ENCODE data around the gene ARRB1. TPM values are rescaled to one million over a fixed set of nuclear protein-coding genes. Genes with fewer than 3 reads are reported as not detected.

The ARRB1 gene
- total and polyA plus RNA-seq, 4 donors = 3.3 to 21.2 (median 12.5) TPM

DNA sequence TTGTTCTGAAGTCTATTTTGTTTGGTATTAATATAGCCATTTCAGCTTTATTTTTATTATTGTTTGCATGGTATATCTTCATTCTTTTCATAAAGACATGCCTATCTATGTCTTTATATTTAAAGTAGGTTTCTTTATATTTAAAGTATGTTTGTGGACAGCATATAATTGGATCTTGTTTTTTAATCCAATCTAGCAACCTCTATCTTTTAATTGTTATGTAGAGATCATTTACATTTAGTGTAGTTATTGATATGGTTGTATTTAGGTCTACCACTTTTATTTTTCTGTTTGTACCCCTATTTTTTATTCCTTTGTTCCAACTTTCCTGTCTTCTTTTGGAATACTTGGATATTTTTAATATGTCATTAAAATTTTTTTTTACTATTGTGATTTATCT is 97.1 kb downstream of the ARRB1 start:
- TF ChIP-seq, protein P1, sequence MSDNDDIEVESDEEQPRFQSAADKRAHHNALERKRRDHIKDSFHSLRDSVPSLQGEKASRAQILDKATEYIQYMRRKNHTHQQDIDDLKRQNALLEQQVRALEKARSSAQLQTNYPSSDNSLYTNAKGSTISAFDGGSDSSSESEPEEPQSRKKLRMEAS (IDR thresholded peaks at IDR 0.05) = no peak
- TF ChIP-seq REST (IDR thresholded peaks at IDR 0.05) = no peak
- TF ChIP-seq, protein P2, sequence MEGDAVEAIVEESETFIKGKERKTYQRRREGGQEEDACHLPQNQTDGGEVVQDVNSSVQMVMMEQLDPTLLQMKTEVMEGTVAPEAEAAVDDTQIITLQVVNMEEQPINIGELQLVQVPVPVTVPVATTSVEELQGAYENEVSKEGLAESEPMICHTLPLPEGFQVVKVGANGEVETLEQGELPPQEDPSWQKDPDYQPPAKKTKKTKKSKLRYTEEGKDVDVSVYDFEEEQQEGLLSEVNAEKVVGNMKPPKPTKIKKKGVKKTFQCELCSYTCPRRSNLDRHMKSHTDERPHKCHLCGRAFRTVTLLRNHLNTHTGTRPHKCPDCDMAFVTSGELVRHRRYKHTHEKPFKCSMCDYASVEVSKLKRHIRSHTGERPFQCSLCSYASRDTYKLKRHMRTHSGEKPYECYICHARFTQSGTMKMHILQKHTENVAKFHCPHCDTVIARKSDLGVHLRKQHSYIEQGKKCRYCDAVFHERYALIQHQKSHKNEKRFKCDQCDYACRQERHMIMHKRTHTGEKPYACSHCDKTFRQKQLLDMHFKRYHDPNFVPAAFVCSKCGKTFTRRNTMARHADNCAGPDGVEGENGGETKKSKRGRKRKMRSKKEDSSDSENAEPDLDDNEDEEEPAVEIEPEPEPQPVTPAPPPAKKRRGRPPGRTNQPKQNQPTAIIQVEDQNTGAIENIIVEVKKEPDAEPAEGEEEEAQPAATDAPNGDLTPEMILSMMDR (IDR thresholded peaks at IDR 0.05; ENCODE audit: low read depth, low read length, missing input control) = no peak
- no peak for TF ChIP-seq TAF1 (conservative IDR thresholded peaks at IDR 0.05)
- TF ChIP-seq ZBTB33 (IDR thresholded peaks at IDR 0.05) = no peak
- no peak for TF ChIP-seq GABPA (IDR thresholded peaks at IDR 0.05 in 1 of 2, conservative IDR thresholded peaks at IDR 0.05 in 1 of 2)
- TF ChIP-seq RXRA (IDR thresholded peaks at IDR 0.05) = no peak
- no peak for TF ChIP-seq HNF4A (conservative IDR thresholded peaks at IDR 0.05)
- TF ChIP-seq EGR1 (IDR thresholded peaks at IDR 0.05; ENCODE audit: low read depth in 2 of 2) = no peak
- no peak for TF ChIP-seq YY1 (IDR thresholded peaks at IDR 0.05)
- TF ChIP-seq SP1 (IDR thresholded peaks at IDR 0.05) = no peak
- no peak for TF ChIP-seq FOXA1 (IDR thresholded peaks at IDR 0.05)
- TF ChIP-seq HNF4G (IDR thresholded peaks at IDR 0.05) = no peak

DNA sequence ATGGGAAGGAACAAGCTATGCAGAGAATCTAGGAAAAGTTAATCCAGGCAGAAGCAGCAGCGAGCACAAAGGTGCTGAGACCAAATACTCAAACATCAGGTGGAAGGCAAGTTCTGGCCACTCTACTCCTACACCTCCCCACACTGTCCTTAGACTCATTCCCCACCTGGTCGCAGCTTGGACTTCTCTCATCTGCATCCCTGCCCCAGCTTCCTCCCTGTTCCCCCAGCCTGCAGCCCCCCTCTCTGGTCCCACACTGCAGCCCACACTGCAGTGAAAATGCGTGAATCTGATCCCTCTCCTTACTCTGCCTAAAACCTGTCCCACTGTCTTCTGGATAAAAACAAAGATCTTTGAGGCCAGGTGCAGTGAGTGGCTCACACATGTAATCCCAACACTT is 101.8 kb downstream of the ARRB1 start:
- Histone ChIP-seq H3K36me3 (ENCODE audit: control insufficient read depth in 4 of 4, insufficient read depth in 3 of 4, low read depth in 1 of 4, low read length in 3 of 4) (no peaks in the 10 kb centered on the region), H3K9ac (ENCODE audit: low read depth in 1 of 2, low read length in 2 of 2) (no peak overlapping the region), H3K4me3 (ENCODE audit: low read depth in 1 of 3, low read length in 3 of 3) (no peak overlapping the region), H3K27ac (ENCODE audit: low read depth in 1 of 2, low read length in 2 of 2) (no peak overlapping the region), H3K9me3 (ENCODE audit: control insufficient read depth in 4 of 4, low read length in 3 of 4) (peaks cover 0 to 5% (median 0%) of the 10 kb centered on the region in 4 donors), H3K4me1 (ENCODE audit: control insufficient read depth in 4 of 4, insufficient read depth in 4 of 4, low read length in 3 of 4) (peaks cover 0 to 5% (median 2%) of the 10 kb centered on the region in 4 donors), H3K27me3 (ENCODE audit: control insufficient read depth in 4 of 4, insufficient read depth in 4 of 4, low read length in 3 of 4) (peaks cover 0 to 2% (median 0%) of the 10 kb centered on the region in 4 donors)
- 50% methylated on average over 3 of the region's 3 CpGs for WGBS
- no peak for DNase-seq (ENCODE audit: low spot score)
- TF ChIP-seq GABPA (IDR thresholded peaks at IDR 0.05 in 1 of 2, conservative IDR thresholded peaks at IDR 0.05 in 1 of 2) (no peak), EGR1 (IDR thresholded peaks at IDR 0.05; ENCODE audit: low read depth in 2 of 2) (no peak), FOXA1 (IDR thresholded peaks at IDR 0.05) (no peak), JUND (IDR thresholded peaks at IDR 0.05) (no peak), ZBTB33 (IDR thresholded peaks at IDR 0.05) (no peak), NR2F2 (IDR thresholded peaks at IDR 0.05) (no peak), TAF1 (conservative IDR thresholded peaks at IDR 0.05) (no peak), HNF4A (conservative IDR thresholded peaks at IDR 0.05) (no peak), RXRA (IDR thresholded peaks at IDR 0.05) (no peak), ATF3 (IDR thresholded peaks at IDR 0.05) (no peak)
- TF ChIP-seq, protein P2 (IDR thresholded peaks at IDR 0.05; ENCODE audit: low read depth, low read length, missing input control) = no peak

More for the DNA sequence above, 97.1 kb downstream of the ARRB1 start:
- no peak for DNase-seq (ENCODE audit: low spot score)
- Histone ChIP-seq H3K27me3 (ENCODE audit: control insufficient read depth in 4 of 4, insufficient read depth in 4 of 4, low read length in 3 of 4) (no peaks in the 10 kb centered on the region), H3K4me3 (ENCODE audit: low read depth in 1 of 3, low read length in 3 of 3) (no peak overlapping the region), H3K9me3 (ENCODE audit: control insufficient read depth in 4 of 4, low read length in 3 of 4) (peaks cover 0 to 5% (median 0%) of the 10 kb centered on the region in 4 donors), H3K4me1 (ENCODE audit: control insufficient read depth in 4 of 4, insufficient read depth in 4 of 4, low read length in 3 of 4) (no peaks in the 10 kb centered on the region), H3K27ac (ENCODE audit: low read depth in 1 of 2, low read length in 2 of 2) (no peak overlapping the region), H3K9ac (ENCODE audit: low read depth in 1 of 2, low read length in 2 of 2) (no peak overlapping the region), H3K36me3 (ENCODE audit: control insufficient read depth in 4 of 4, insufficient read depth in 3 of 4, low read depth in 1 of 4, low read length in 3 of 4) (no peaks in the 10 kb centered on the region)
